HG03378 (cell line): ENCODE data around the gene MYADML2.

Experiments used
- ATAC-seq: cut with Tn5 transposase; IDR thresholded peaks from one replicate; pipeline ENCODE4 v1.9.1; 2021; ENCODE audit warnings: mild to moderate bottlenecking, moderate library complexity; ENCODE audit not compliant: unreplicated experiment

Gene MYADML2

DNA sequence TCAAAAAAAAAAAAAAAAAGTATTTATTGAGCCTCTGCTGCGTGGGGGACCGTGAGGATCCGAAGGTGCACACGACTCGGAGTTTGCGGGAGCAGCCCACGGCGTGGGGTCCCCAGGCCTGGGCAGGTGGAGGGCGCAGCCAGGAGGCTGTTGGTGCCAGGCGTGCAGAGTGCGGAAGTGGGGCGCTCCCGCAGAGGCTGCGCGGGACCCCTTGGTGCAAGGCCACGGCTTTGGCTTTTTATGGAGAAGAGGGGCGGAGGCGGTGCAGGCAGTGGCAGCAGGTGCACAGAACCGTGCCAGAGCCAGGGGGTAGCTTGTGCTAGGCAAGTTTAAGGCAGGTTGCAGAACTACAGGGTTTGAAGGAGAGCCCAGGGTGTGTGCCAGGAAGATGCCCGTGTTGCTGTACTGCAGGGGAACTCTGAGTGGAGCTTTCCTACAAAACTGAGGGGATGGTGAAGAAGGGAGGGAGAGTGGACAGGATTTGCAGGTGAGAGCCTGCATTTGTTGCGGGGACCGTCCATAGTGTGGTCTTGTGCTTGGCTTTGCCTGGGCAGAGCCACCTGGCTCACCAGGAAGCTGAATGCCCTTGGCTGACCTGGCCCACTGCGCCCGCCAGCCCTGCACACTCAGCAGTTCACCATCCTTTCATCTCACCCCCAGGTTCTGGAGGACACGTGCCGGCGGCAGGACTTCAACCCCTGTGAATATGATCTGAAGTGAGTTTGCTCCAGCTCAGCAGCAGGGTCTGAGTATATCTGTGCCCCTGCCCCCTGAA, 31.7 kb upstream of the MYADML2 start:
- ATAC-seq, result no peak

DNA sequence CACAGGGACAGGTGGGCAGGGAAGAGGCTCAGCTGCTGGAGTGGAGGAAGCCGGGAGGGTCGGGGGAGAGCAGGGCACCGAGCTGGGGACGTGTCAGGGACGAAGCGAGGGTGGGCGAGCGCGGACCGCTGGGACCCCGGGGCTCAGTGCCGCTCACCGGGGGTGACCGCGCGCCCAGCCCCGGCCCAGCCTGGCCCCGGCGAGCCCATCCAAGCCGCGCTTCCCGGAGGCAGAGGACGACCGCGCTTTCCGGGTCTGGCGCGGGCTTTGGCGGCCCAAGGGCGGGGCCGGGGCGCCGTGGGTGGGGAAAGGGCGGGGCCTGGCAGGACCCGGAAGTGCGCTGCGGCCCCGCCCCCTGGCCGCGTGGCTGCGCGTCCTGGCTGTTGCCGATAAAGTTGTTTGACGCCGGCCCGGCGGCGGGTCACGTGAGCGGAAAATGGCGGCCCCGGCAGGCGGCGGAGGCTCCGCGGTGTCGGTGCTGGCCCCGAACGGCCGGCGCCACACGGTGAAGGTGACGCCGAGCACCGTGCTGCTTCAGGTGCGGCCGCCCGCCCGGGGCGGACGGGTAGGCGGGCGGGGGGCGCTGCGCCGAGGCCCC, 30.3 kb upstream of the MYADML2 start, which contains the start of gene ASPSCR1:
Gene ASPSCR1 (plus strand): TSS at position 419 of the 598 bp plus-strand sequence. CDS start 18 bp downstream, at position 437.
- peak; percentile 57 for ATAC-seq

- ATAC-seq, result peak; percentile 20
Measured at GRCh38 chr17:81976332-81977210, 29.5 kb upstream of the MYADML2 start.

DNA sequence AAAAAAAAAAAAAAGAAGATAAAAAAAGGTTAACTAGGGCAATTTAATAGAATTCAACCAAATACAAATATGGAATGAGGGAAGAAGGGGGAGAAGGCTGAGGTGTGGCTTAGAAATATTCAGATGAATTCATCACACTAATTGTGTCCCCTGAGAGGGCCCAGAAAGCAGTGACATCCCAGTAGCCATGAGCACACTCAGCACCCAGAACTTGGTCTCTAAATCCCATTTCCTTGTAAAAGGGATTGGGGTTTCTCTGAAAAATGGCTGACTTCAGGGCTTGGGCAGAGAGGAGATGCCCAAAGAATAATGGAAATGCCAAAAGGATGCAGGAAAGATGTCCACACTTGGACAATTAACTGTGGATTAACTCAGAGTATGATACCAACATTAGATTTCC, 26.4 kb upstream of the MYADML2 start:
- ATAC-seq, result no peak

DNA sequence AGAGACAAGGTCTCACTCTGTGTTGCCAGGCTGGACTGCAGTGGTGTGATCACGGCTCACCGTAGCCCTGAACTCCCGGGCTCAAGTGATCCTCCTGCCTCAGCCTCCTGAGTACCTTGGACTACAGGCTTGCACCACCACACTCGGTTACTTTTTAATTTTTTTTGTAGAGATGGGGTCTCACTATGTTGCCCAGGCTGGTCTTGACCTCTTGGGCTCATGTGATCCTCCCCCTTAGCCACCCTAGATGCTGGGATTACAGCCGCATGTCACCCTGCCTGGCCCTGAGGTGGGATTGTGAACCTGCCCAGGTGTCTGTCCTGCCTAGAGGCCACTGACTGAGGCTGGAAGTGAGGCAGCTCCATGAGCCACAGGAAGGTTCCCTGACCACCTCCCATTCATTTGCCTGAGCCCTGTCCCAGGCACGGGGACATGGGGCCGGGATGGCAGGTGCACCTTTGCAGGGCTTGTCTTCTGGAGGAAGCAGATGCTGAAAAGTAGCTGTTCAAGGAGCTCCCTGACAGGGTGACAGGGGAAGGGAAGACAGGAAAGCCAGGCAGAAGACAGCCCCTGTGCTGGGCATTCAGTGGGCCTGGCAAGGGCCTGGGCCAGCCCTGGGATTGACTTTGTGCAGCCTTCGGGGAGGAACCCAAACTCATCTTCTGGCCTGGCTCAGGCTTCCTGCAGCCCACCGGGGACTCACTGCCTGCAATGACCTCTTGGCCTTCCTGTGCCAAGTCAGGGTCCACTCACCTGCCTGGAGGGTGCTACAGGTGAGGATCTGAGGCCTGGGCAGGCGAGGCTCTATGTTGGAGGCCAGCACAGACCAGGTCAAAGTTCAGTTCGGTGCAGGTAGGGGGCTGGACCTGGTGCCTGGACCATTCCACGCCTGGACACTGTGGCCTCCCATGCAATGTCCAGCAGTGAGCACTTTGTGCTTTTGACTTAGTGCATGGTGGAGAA, 22.1 kb upstream of the MYADML2 start:
- no peak for ATAC-seq

DNA sequence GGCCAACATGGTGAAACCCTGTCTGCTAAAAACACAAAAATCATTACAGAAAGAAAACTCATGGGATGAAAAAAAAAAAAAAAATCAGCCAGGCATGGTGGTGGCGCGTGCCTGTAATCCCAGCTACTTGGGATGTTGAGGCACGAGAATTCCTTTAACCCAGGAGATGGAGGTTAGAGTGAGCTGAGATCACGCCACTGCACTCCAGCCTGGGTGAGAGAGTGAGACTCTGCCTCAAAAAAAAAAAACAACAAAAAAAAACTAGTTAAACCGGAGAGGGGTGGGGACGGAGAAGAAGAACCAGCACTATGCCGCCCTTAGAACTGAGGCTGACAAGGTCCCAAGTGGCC, 21.3 kb upstream of the MYADML2 start:
- ATAC-seq, result no peak

GRCh38 chr17:81967533-81968395, 20.7 kb upstream of the MYADML2 start:
- no peak for ATAC-seq

GRCh38 chr17:81967244-81967532, 20.2 kb upstream of the MYADML2 start:
- no peak for ATAC-seq

DNA sequence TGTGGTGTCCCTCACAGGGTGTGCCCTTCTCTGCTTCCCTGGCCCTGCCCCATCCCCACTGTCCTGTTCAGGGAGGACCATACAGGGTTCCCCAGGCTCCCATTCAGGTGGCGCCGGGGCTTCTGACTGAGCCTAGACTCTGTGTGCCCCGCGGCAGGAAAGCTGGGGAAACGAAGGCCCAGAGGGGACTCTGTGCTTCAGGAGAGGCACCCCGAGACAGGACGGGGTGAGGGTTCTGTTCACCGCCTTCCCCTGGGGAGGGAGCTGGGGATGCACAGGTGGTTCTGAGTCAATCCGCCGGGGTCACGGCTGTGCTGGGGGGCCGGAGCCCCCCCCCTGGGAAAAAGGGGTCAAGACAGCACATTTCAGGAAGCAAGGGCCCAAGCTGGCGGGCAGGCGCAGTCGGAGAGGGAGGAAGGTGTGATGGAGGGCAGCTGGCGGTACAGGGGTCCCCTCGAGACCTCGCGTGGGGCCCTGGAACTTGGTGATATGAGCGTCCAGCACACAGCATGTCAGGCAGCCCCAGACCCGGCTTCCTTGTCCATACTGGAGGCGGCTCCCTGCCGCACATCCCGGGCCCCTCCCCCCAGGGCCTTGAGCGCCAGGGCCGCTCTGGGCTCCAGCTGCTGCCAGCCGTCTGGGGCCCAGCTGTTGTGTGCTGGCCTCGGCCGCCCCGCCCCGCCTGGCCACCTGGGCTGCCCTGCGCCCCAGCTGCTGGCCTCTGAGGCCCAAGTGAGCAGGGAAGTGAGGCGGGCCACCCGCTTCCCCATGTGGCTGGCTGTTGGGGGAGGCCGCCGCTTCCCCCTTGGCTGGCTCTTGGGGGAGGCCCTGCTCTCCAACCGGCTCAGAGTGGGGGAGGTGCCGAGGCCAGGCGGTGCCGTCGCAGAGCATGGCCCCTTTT, 19.6 kb upstream of the MYADML2 start:
- ATAC-seq, result no peak

DNA sequence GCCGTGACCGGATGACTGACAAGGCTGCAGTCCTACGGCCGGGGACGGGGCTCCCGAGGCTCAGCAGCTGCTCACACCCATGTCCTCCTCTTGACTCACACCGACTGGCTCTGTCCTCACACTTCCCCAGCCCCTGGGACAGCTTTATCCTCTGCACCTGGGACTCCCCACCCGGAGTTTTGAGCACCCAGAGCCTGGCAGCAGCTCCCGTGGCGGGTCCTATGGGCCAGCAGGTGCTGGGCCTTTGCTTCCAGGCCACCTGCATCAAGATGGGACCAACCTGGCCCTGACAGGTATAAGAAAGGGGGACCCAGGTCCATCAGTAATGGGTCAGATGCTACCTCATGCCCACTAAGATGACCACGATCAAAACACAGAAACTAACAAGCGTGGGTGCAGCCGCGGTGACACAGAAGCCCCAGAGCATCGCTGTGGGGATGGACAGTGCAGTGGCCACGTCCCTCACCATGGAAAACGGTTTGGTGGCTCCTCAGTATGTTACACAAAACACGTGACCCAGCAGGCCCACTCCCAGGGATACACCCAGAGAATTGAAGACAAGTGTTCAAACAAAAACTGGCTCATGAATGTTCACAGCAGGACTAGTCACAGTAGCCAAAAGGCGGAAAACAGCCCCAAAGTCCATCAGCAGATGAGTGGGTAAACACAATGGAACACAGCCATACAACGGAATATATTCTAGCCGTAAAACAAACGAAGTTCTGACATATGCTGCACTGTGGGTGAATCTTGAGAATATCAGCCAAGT, 17.2 kb upstream of the MYADML2 start:
- no peak for ATAC-seq

DNA sequence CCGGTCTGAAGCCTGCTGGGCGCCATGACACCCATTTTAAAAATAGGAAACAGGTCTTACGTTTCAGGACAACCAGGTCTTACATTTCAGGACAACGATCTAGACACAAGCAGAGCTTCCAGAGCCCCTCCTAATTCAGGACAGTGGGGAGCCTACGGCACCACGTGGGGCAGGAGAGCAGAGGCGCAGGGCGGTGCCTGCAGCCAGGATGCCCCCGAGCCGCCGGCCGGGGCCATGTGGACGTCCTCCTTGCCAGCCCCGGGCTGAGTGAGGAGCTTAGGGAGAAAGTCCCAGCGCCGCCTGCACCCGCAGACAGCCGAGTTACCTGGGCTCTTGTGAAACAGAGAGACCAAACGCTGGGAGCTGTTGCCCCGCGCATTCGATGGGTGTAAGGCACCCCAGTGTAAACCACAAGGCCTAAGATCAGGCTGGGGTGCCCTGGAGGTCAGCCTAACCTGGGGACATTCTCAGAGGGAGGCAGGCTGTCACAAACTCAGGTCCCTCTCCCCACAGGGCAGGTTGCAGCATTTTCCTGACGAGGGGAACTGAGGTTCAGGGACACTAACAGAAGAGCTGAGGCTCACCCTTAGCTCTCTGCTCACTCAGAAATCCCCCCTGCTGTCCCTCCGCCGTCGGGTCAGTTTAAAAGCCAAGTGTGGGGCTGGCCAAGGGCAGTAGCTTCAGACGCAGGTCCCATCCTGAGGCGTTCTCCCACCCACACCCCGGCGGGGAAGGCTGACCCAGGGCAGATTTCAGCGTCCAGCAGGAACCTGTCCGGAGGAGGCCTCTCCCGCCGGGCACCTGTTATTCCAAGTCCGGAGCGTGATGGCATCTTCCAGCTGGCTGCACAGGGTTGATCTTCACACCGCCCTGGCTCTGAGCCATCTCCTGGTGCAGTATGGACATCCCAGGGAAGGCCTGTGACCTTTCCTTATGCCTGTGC, 15.7 kb upstream of the MYADML2 start:
- ATAC-seq, result no peak

GRCh38 chr17:81961521-81962498, 14.8 kb upstream of the MYADML2 start:
- no peak for ATAC-seq

DNA sequence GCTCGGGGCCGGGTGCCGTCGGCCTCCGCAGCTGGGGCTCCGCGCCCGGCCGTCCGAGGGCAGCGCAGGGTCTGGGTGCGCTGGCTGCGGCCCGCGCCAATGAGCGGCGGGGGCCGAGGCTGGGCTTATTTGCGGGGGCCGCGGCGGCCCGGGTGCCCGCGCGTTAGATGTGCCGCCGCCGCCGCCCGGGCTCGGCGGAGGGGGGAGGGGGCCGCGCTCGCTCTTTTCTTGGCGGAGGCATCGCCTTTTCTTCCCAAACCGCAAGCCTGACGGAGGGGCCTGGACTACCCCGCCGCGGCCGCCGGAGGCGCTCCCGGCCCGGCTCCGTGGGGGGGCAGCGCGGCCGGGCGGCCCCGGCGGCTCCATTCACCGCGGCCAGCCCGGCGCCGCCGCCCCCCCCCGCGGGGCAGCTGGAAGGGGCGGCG, 14.1 kb upstream of the MYADML2 start, which contains the start of gene NOTUM:
Gene NOTUM (minus strand): TSS at position 101 of the 425 bp plus-strand sequence. CDS start 278 bp downstream, outside the sequence.
- ATAC-seq, result no peak

DNA sequence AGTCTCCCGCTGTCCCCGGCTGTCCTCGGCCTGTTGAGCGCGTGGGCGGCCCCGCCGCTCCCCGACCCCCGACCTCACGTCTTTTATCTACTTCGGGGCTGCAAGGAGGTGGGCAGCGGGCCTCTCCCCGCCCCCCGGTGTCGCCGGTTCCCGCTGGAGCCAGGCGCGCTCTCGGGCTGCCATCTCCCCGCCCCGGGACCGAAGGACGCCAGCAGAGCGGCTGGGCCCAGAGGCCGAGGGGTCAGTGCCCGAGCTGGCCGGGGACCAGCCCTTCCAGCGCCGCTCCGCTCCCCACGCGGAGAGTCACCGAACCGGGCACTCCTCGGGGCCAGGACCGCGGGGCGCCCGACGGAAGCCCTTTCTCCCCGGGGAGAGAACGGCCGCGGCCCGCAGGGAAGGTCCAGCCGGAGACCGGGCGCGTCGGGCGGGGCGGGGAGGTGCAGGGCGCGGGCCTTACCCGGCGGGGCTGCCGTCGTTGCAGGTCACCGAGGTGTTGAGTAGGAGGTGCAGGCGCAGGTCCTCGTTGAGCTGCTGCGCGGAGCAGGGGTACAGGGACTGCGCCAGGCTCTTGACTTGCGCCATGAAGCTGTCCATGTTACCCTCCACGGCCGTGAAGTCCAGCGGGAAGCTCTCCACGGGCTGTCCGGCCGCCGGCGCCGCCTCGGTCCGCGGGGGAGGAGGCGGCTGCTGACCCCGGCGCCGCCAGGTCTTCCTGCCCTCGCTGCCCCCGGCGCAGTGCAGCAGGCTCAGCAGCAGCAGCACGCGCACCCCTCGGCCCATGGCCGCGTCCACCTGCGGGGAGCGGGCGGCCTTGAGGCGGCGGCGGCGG, 13.3 kb upstream of the MYADML2 start:
- ATAC-seq, result no peak
